ENCODE results near the gene PIF1. TPM values are rescaled to one million over a fixed set of nuclear protein-coding genes. Genes with fewer than 3 reads are reported as not detected.

The PIF1 gene
- total and polyA plus RNA-seq, 2 donors, result 8.0 to 8.4 TPM

GRCh38 chr15:64861331-64861730, 35.9 kb upstream of the PIF1 start:
- no peak for DNase-seq (ENCODE audit: low read depth in 6 of 9, low spot score in 9 of 9)
- Histone ChIP-seq H3K9me3 (ENCODE audit: control insufficient read depth in 2 of 2, insufficient read depth in 1 of 2, low read length in 1 of 2) (no peaks in the 10 kb centered on the region), H3K27me3 (ENCODE audit: control insufficient read depth in 2 of 2, insufficient read depth in 1 of 2, low read length in 1 of 2) (no peaks in the 10 kb centered on the region), H3K4me1 (ENCODE audit: control insufficient read depth in 2 of 2, insufficient read depth in 2 of 2, low read length in 2 of 2) (peaks cover 0 to 48% of the 10 kb centered on the region in 2 donors), H3K27ac (ENCODE audit: low read depth in 1 of 2, low read length in 1 of 2) (no peak overlapping the region), H3K36me3 (ENCODE audit: control insufficient read depth in 2 of 2, insufficient read depth in 2 of 2, low read length in 1 of 2) (peaks cover 65 to 70% of the 10 kb centered on the region in 2 donors), H3K4me3 (ENCODE audit: low read length in 2 of 2) (no peak overlapping the region)
- 98% methylated on average over 11 of the region's 11 CpGs for WGBS

GRCh38 chr15:64859226-64859625, 33.8 kb upstream of the PIF1 start:
- no peak overlapping the region for H3K27ac ChIP-seq (ENCODE audit: low read depth in 1 of 2, low read length in 1 of 2)
- H3K36me3 ChIP-seq (ENCODE audit: control insufficient read depth in 2 of 2, insufficient read depth in 2 of 2, low read length in 1 of 2), result peaks cover 63 to 68% of the 10 kb centered on the region in 2 donors
- WGBS, result 97% methylated on average over 2 of the region's 2 CpGs

GRCh38 chr15:64858021-64858575, 32.7 kb upstream of the PIF1 start:
- H3K4me3 ChIP-seq (ENCODE audit: low read length in 2 of 2), result no peak overlapping the region
- 71% methylated on average over 6 of the region's 6 CpGs for WGBS

More at GRCh38 chr15:64859226-64859625, 33.8 kb upstream of the PIF1 start:
- Histone ChIP-seq H3K4me3 (ENCODE audit: low read length in 2 of 2) (no peak overlapping the region), H3K27me3 (ENCODE audit: control insufficient read depth in 2 of 2, insufficient read depth in 1 of 2, low read length in 1 of 2) (no peaks in the 10 kb centered on the region), H3K4me1 (ENCODE audit: control insufficient read depth in 2 of 2, insufficient read depth in 2 of 2, low read length in 2 of 2) (peaks cover 0 to 38% of the 10 kb centered on the region in 2 donors), H3K9me3 (ENCODE audit: control insufficient read depth in 2 of 2, insufficient read depth in 1 of 2, low read length in 1 of 2) (no peaks in the 10 kb centered on the region)
- DNase-seq (ENCODE audit: low read depth in 6 of 9, low spot score in 9 of 9), result no peak

GRCh38 chr15:64857421-64857820, 32.0 kb upstream of the PIF1 start:
- no peak for DNase-seq (ENCODE audit: low read depth in 6 of 9, low spot score in 9 of 9)
- Histone ChIP-seq H3K4me1 (ENCODE audit: control insufficient read depth in 2 of 2, insufficient read depth in 2 of 2, low read length in 2 of 2) (peaks cover 0 to 32% of the 10 kb centered on the region in 2 donors), H3K27ac (ENCODE audit: low read depth in 1 of 2, low read length in 1 of 2) (no peak overlapping the region), H3K27me3 (ENCODE audit: control insufficient read depth in 2 of 2, insufficient read depth in 1 of 2, low read length in 1 of 2) (no peaks in the 10 kb centered on the region), H3K4me3 (ENCODE audit: low read length in 2 of 2) (no peak overlapping the region), H3K9me3 (ENCODE audit: control insufficient read depth in 2 of 2, insufficient read depth in 1 of 2, low read length in 1 of 2) (no peaks in the 10 kb centered on the region), H3K36me3 (ENCODE audit: control insufficient read depth in 2 of 2, insufficient read depth in 2 of 2, low read length in 1 of 2) (peaks cover 70 to 72% of the 10 kb centered on the region in 2 donors)
- 92% methylated on average over 4 of the region's 4 CpGs for WGBS

More at GRCh38 chr15:64858021-64858575, 32.7 kb upstream of the PIF1 start:
- Histone ChIP-seq H3K9me3 (ENCODE audit: control insufficient read depth in 2 of 2, insufficient read depth in 1 of 2, low read length in 1 of 2) (no peaks in the 10 kb centered on the region), H3K36me3 (ENCODE audit: control insufficient read depth in 2 of 2, insufficient read depth in 2 of 2, low read length in 1 of 2) (peaks cover 71 to 73% of the 10 kb centered on the region in 2 donors), H3K27ac (ENCODE audit: low read depth in 1 of 2, low read length in 1 of 2) (peak overlapping the region; percentile 25 to 28), H3K27me3 (ENCODE audit: control insufficient read depth in 2 of 2, insufficient read depth in 1 of 2, low read length in 1 of 2) (no peaks in the 10 kb centered on the region), H3K4me1 (ENCODE audit: control insufficient read depth in 2 of 2, insufficient read depth in 2 of 2, low read length in 2 of 2) (peaks cover 0 to 34% of the 10 kb centered on the region in 2 donors)
- DNase-seq (ENCODE audit: low read depth in 6 of 9, low spot score in 9 of 9), result no peak

- no peaks in the 10 kb centered on the region for H3K9me3 ChIP-seq (ENCODE audit: control insufficient read depth in 2 of 2, insufficient read depth in 1 of 2, low read length in 1 of 2)
- no peak overlapping the region for H3K4me3 ChIP-seq (ENCODE audit: low read length in 2 of 2)
- 88% methylated on average over 5 of the region's 5 CpGs for WGBS
- H3K27me3 ChIP-seq (ENCODE audit: control insufficient read depth in 2 of 2, insufficient read depth in 1 of 2, low read length in 1 of 2), result no peaks in the 10 kb centered on the region
- H3K27ac ChIP-seq (ENCODE audit: low read depth in 1 of 2, low read length in 1 of 2), result peak overlapping the region; percentile 36 to 55
- DNase-seq (ENCODE audit: low read depth in 6 of 9, low spot score in 9 of 9), result no peak
- peaks cover 0 to 36% of the 10 kb centered on the region in 2 donors for H3K4me1 ChIP-seq (ENCODE audit: control insufficient read depth in 2 of 2, insufficient read depth in 2 of 2, low read length in 2 of 2)
- H3K36me3 ChIP-seq (ENCODE audit: control insufficient read depth in 2 of 2, insufficient read depth in 2 of 2, low read length in 1 of 2), result peaks cover 63 to 69% of the 10 kb centered on the region in 2 donors
These were observed 31.1 kb upstream of the PIF1 start for GRCh38 chr15:64856429-64857145.

- Histone ChIP-seq H3K27me3 (ENCODE audit: control insufficient read depth in 2 of 2, insufficient read depth in 1 of 2, low read length in 1 of 2) (no peaks in the 10 kb centered on the region), H3K9me3 (ENCODE audit: control insufficient read depth in 2 of 2, insufficient read depth in 1 of 2, low read length in 1 of 2) (no peaks in the 10 kb centered on the region), H3K36me3 (ENCODE audit: control insufficient read depth in 2 of 2, insufficient read depth in 2 of 2, low read length in 1 of 2) (peaks cover 60 to 68% of the 10 kb centered on the region in 2 donors), H3K27ac (ENCODE audit: low read depth in 1 of 2, low read length in 1 of 2) (no peak overlapping the region), H3K4me3 (ENCODE audit: low read length in 2 of 2) (no peak overlapping the region), H3K4me1 (ENCODE audit: control insufficient read depth in 2 of 2, insufficient read depth in 2 of 2, low read length in 2 of 2) (peaks cover 0 to 42% of the 10 kb centered on the region in 2 donors)
- no peak for DNase-seq (ENCODE audit: low read depth in 6 of 9, low spot score in 9 of 9)
- 93% methylated on average over 7 of the region's 7 CpGs for WGBS
These were observed 29.9 kb upstream of the PIF1 start for GRCh38 chr15:64855205-64855975.

GRCh38 chr15:64854526-64854925, 29.1 kb upstream of the PIF1 start:
- 98% methylated on average over 3 of the region's 3 CpGs for WGBS
- DNase-seq (ENCODE audit: low read depth in 6 of 9, low spot score in 9 of 9), result no peak
- Histone ChIP-seq H3K4me3 (ENCODE audit: low read length in 2 of 2) (no peak overlapping the region), H3K27ac (ENCODE audit: low read depth in 1 of 2, low read length in 1 of 2) (no peak overlapping the region), H3K27me3 (ENCODE audit: control insufficient read depth in 2 of 2, insufficient read depth in 1 of 2, low read length in 1 of 2) (no peaks in the 10 kb centered on the region), H3K36me3 (ENCODE audit: control insufficient read depth in 2 of 2, insufficient read depth in 2 of 2, low read length in 1 of 2) (peaks cover 57 to 66% of the 10 kb centered on the region in 2 donors), H3K4me1 (ENCODE audit: control insufficient read depth in 2 of 2, insufficient read depth in 2 of 2, low read length in 2 of 2) (peaks cover 0 to 47% of the 10 kb centered on the region in 2 donors), H3K9me3 (ENCODE audit: control insufficient read depth in 2 of 2, insufficient read depth in 1 of 2, low read length in 1 of 2) (no peaks in the 10 kb centered on the region)

- H3K4me1 ChIP-seq (ENCODE audit: control insufficient read depth in 2 of 2, insufficient read depth in 2 of 2, low read length in 2 of 2), result peaks cover 0 to 47% of the 10 kb centered on the region in 2 donors
- peaks cover 55 to 65% of the 10 kb centered on the region in 2 donors for H3K36me3 ChIP-seq (ENCODE audit: control insufficient read depth in 2 of 2, insufficient read depth in 2 of 2, low read length in 1 of 2)
- 96% methylated on average over 4 of the region's 4 CpGs for WGBS
- H3K4me3 ChIP-seq (ENCODE audit: low read length in 2 of 2), result no peak overlapping the region
- no peak for DNase-seq (ENCODE audit: low read depth in 6 of 9, low spot score in 9 of 9)
- no peaks in the 10 kb centered on the region for H3K27me3 ChIP-seq (ENCODE audit: control insufficient read depth in 2 of 2, insufficient read depth in 1 of 2, low read length in 1 of 2)
- no peaks in the 10 kb centered on the region for H3K9me3 ChIP-seq (ENCODE audit: control insufficient read depth in 2 of 2, insufficient read depth in 1 of 2, low read length in 1 of 2)
- no peak overlapping the region for H3K27ac ChIP-seq (ENCODE audit: low read depth in 1 of 2, low read length in 1 of 2)
These were observed 28.6 kb upstream of the PIF1 start for GRCh38 chr15:64854041-64854440.

GRCh38 chr15:64851503-64851840, 26.0 kb upstream of the PIF1 start:
- 94% methylated on average over 6 of the region's 6 CpGs for WGBS
- H3K9me3 ChIP-seq (ENCODE audit: control insufficient read depth in 2 of 2, insufficient read depth in 1 of 2, low read length in 1 of 2), result no peaks in the 10 kb centered on the region
- H3K36me3 ChIP-seq (ENCODE audit: control insufficient read depth in 2 of 2, insufficient read depth in 2 of 2, low read length in 1 of 2), result peaks cover 48 to 66% of the 10 kb centered on the region in 2 donors
- no peaks in the 10 kb centered on the region for H3K27me3 ChIP-seq (ENCODE audit: control insufficient read depth in 2 of 2, insufficient read depth in 1 of 2, low read length in 1 of 2)
- H3K4me3 ChIP-seq (ENCODE audit: low read length in 2 of 2), result no peak overlapping the region
- no peak overlapping the region for H3K27ac ChIP-seq (ENCODE audit: low read depth in 1 of 2, low read length in 1 of 2)
- no peak for DNase-seq (ENCODE audit: low read depth in 6 of 9, low spot score in 9 of 9)
- H3K4me1 ChIP-seq (ENCODE audit: control insufficient read depth in 2 of 2, insufficient read depth in 2 of 2, low read length in 2 of 2), result peaks cover 0 to 42% of the 10 kb centered on the region in 2 donors
